Measurements from ENCODE around the gene SVEP1.

DNA sequence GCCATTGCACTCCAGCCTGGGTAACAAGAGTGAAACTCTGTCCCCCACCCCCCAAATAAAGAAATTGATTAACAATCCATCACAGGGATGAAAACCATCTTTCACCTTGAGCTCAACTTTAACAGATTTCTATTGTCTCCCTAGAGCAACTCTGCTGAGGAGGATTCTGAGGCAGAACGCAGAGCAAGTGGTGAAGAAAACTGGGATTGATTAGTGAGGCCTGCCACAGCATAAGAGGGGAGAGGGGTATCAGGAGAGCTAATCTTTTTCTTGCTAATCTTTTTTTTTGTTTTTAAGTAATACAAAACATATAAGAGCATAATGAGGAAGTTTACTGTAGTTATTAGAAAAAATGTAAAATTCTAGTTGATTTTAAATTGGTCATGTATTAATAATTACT lies 250.8 kb downstream of the SVEP1 start:
- TF ChIP-seq, protein P1, sequence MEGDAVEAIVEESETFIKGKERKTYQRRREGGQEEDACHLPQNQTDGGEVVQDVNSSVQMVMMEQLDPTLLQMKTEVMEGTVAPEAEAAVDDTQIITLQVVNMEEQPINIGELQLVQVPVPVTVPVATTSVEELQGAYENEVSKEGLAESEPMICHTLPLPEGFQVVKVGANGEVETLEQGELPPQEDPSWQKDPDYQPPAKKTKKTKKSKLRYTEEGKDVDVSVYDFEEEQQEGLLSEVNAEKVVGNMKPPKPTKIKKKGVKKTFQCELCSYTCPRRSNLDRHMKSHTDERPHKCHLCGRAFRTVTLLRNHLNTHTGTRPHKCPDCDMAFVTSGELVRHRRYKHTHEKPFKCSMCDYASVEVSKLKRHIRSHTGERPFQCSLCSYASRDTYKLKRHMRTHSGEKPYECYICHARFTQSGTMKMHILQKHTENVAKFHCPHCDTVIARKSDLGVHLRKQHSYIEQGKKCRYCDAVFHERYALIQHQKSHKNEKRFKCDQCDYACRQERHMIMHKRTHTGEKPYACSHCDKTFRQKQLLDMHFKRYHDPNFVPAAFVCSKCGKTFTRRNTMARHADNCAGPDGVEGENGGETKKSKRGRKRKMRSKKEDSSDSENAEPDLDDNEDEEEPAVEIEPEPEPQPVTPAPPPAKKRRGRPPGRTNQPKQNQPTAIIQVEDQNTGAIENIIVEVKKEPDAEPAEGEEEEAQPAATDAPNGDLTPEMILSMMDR (IDR thresholded peaks at IDR 0.05; ENCODE audit: low read length): no peak
- TF ChIP-seq EZH2 (IDR thresholded peaks at IDR 0.05; ENCODE audit: borderline replicate concordance, low read length): no peak

Data from OCI-LY1 (cell line).